ENCODE data around the gene ANKRD45. TPM values are rescaled to one million over a fixed set of nuclear protein-coding genes. Genes with fewer than 3 reads are reported as not detected.
"Not testable (repeated sequence)": the region's sequence is repeated elsewhere in the genome, so short reads cannot be mapped to it uniquely, and the experiment has no call there.

ANKRD45 gene
- total and polyA plus RNA-seq, 2 donors (not counting 1 experiment from before 2014, with no cell fraction given) = 0.06 TPM; not detected in 1

DNA sequence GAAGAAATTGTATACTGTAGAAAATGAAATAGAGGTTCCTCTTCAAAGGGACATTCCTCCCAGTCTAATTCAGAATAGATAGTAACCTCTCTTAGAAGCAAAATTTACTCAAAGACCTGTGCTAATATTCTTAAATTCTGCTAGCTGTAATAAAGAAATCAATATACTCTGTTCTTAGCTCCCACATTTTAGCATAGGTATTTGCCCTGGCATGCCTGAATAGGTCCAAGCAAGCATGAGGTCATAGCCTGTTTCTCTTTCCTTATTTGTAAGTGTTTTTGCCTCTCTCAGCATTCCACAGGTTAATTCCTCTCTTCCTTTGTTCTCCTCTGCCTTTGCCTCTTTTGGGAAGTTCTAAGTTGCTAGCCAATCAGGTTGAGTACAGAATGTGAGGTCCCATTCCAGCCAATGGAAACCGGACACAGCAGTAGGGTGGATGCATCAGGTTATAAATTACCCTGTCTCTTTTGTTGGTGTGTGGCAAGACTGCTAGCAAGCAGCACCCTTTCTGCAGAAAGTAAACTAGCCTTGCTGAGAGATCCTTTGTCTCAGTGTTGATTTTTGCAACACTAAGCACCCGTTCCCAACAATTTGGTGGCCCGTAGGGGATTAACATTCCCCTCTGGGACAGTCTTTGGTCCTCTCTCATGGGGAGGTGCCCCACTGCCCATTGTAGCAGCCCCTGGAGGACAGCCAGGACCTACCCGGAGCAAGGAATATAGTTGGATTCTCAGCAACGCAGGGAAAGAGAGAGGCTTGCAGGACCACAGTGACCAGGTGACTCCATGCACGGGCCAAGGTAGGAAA, 32.2 kb downstream of the ANKRD45 start:
- H3K4me3 Mint-ChIP-seq; H3K27me3 ChIP-seq (replicated peaks in 1 of 4; ENCODE audit: control extremely low read depth in 1 of 4, control insufficient read depth in 3 of 4, insufficient read depth in 4 of 4, low read length in 3 of 4); H3K79me2 ChIP-seq (ENCODE audit: control insufficient read depth, insufficient read depth, low read length); H3K9me3 Mint-ChIP-seq (ENCODE audit: insufficient read depth); H3K27me3 Mint-ChIP-seq; ATAC-seq (ENCODE audit: low read depth); CTCF ChIA-PET; H3K4me2 ChIP-seq (replicated peaks; ENCODE audit: low read depth, low read length, poor library complexity, severe bottlenecking); H2AFZ ChIP-seq (ENCODE audit: insufficient read depth, low read depth, low read length, poor library complexity, severe bottlenecking); intact Hi-C loops (cut with micrococcal nuclease); H3K36me3 ChIP-seq (replicated peaks in 1 of 2; ENCODE audit: control extremely low read depth in 1 of 2, control insufficient read depth in 1 of 2, extremely low read depth in 1 of 2, insufficient read depth in 2 of 2, low read length in 1 of 2); H3K27ac Mint-ChIP-seq; H3K4me3 ChIP-seq (ENCODE audit: control extremely low read depth in 1 of 5, extremely low read depth in 1 of 5, insufficient read depth in 1 of 5, low read depth in 2 of 5, low read length in 4 of 5); H4K20me1 ChIP-seq (ENCODE audit: control insufficient read depth, insufficient read depth, low read length, poor library complexity, severe bottlenecking); H3K9ac ChIP-seq (ENCODE audit: low read length); H3K4me1 ChIP-seq (ENCODE audit: control insufficient read depth in 2 of 2, insufficient read depth in 2 of 2, low read length in 2 of 2); DNase-seq; H3K27ac ChIP-seq (ENCODE audit: low read length in 2 of 2); H3K9me3 ChIP-seq (ENCODE audit: control extremely low read depth in 1 of 3, control insufficient read depth in 2 of 3, insufficient read depth in 1 of 3, low read length in 2 of 3); H3K4me1 Mint-ChIP-seq; POLR2A ChIA-PET: not testable (repeated sequence)
- 98% methylated on average over 4 of the region's 6 CpGs for WGBS (ENCODE audit: insufficient coverage)

DNA sequence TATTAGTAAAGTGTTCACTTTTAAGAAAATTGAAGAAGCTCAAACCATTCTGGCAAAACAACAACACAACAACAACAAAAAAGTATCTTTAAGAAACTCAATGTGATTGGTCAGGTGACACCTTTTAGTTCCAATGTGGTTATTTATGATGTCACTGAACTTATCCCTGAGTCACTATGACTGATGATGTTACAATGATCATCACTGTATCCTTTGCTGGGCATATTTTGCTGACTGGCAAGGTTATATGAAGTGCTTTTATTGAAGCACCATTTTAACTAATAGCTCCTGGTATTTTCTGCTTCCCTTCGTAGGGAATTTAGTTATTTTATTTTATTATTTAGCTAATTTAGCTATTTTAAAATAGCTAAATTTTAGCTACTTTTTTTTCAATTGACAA, 34.5 kb downstream of the ANKRD45 start, which contains the start of gene TEX50:
Gene TEX50 (plus strand): TSS at position 223 of the 400 bp plus-strand sequence. CDS start 184 bp downstream, outside the sequence.
- POLR2A ChIA-PET = no interaction called here
- H3K27me3 Mint-ChIP-seq = peaks cover 4% of the 10 kb centered on the region
- Histone ChIP-seq H3K4me1 (ENCODE audit: control insufficient read depth in 2 of 2, insufficient read depth in 2 of 2, low read length in 2 of 2) (no peaks in the 10 kb centered on the region), H3K4me2 (replicated peaks; ENCODE audit: low read depth, low read length, poor library complexity, severe bottlenecking) (no peak within 1 kb of the TSS), H3K27ac (ENCODE audit: low read length in 2 of 2) (no peak within 1 kb of the TSS), H3K79me2 (ENCODE audit: control insufficient read depth, insufficient read depth, low read length) (no peaks in the 10 kb centered on the region), H3K9me3 (ENCODE audit: control extremely low read depth in 1 of 3, control insufficient read depth in 2 of 3, insufficient read depth in 1 of 3, low read length in 2 of 3) (peaks cover 0 to 8% (median 0%) of the 10 kb centered on the region in 3 donors), H3K27me3 (replicated peaks in 1 of 4; ENCODE audit: control extremely low read depth in 1 of 4, control insufficient read depth in 3 of 4, insufficient read depth in 4 of 4, low read length in 3 of 4) (peaks cover 0 to 2% (median 0%) of the 10 kb centered on the region in 4 experiments), H3K4me3 (ENCODE audit: control extremely low read depth in 1 of 5, extremely low read depth in 1 of 5, insufficient read depth in 1 of 5, low read depth in 2 of 5, low read length in 4 of 5) (no peak within 1 kb of the TSS), H3K36me3 (replicated peaks in 1 of 2; ENCODE audit: control extremely low read depth in 1 of 2, control insufficient read depth in 1 of 2, extremely low read depth in 1 of 2, insufficient read depth in 2 of 2, low read length in 1 of 2) (no peaks in the 10 kb centered on the region), H2AFZ (ENCODE audit: insufficient read depth, low read depth, low read length, poor library complexity, severe bottlenecking) (no peak within 1 kb of the TSS), H3K9ac (ENCODE audit: low read length) (no peak within 1 kb of the TSS), H4K20me1 (ENCODE audit: control insufficient read depth, insufficient read depth, low read length, poor library complexity, severe bottlenecking) (no peaks in the 10 kb centered on the region)
- CTCF ChIA-PET = no interaction called here
- H3K4me3 Mint-ChIP-seq = no peak within 1 kb of the TSS
- intact Hi-C loops (cut with micrococcal nuclease) = no loop called here
- DNase-seq = no peak
- no CpG with 5 or more reads among the region's 1 CpG for WGBS (ENCODE audit: insufficient coverage)
- no peaks in the 10 kb centered on the region for H3K4me1 Mint-ChIP-seq
- ATAC-seq (ENCODE audit: low read depth) = no peak
- no peaks in the 10 kb centered on the region for H3K9me3 Mint-ChIP-seq (ENCODE audit: insufficient read depth)
- H3K27ac Mint-ChIP-seq = no peak within 1 kb of the TSS
- TF ChIP-seq EZH2 (IDR thresholded peaks at IDR 0.05; ENCODE audit: borderline replicate concordance, insufficient read depth, low read depth, low read length, poor library complexity, severe bottlenecking) = no peak
- TF ChIP-seq CTCF (IDR thresholded peaks at IDR 0.05) = no peak

Data from B cell (primary cell).